NCI-H1417 (cell line): ENCODE results near the gene ANK2.

Experiments
- DNase-seq, 3 experiments: peaks; one replicate each; lab custom pipeline; 2025; lab: John Stamatoyannopoulos, UW

The ANK2 gene

GRCh38 chr4:113335746-113336145 lies 286.3 kb downstream of the ANK2 start:
- DNase-seq: no peak

- DNase-seq: no peak
Measured at GRCh38 chr4:113336556-113336955, 287.1 kb downstream of the ANK2 start.

- no peak for DNase-seq
Measured at GRCh38 chr4:113339430-113339813, 290.0 kb downstream of the ANK2 start.

- DNase-seq: peak in 1 of 3 experiments; percentile 67
Measured at GRCh38 chr4:113344100-113344499, 294.6 kb downstream of the ANK2 start.

GRCh38 chr4:113347245-113347644 lies 297.8 kb downstream of the ANK2 start:
- no peak for DNase-seq

- no peak for DNase-seq
Measured at GRCh38 chr4:113349430-113349829, 300.0 kb downstream of the ANK2 start.

GRCh38 chr4:113350576-113350975 lies 301.1 kb downstream of the ANK2 start:
- DNase-seq: no peak

GRCh38 chr4:113355550-113356371 lies 306.3 kb downstream of the ANK2 start:
- no peak for DNase-seq

GRCh38 chr4:113356453-113356852 lies 307.0 kb downstream of the ANK2 start:
- DNase-seq: no peak

GRCh38 chr4:113358784-113359183 lies 309.3 kb downstream of the ANK2 start:
- no peak for DNase-seq

- DNase-seq: no peak
Measured at GRCh38 chr4:113365377-113365776, 315.9 kb downstream of the ANK2 start.

GRCh38 chr4:113368056-113368455 lies 318.6 kb downstream of the ANK2 start:
- no peak for DNase-seq

GRCh38 chr4:113371111-113371510 lies 321.7 kb downstream of the ANK2 start:
- DNase-seq: no peak

GRCh38 chr4:113375964-113376666 lies 326.7 kb downstream of the ANK2 start:
- DNase-seq: peak in 1 of 3 experiments; percentile 20

- DNase-seq: no peak
Measured at GRCh38 chr4:113378836-113379235, 329.4 kb downstream of the ANK2 start.

GRCh38 chr4:113382704-113383103 lies 333.3 kb downstream of the ANK2 start:
- no peak for DNase-seq

- DNase-seq: no peak
Measured at GRCh38 chr4:113383111-113383785, 333.8 kb downstream of the ANK2 start.

- no peak for DNase-seq
Measured at GRCh38 chr4:113384600-113384999, 335.1 kb downstream of the ANK2 start.

GRCh38 chr4:113385281-113385899 lies 335.9 kb downstream of the ANK2 start:
- DNase-seq: no peak

- no peak for DNase-seq
Measured at GRCh38 chr4:113389160-113389559, 339.7 kb downstream of the ANK2 start.

GRCh38 chr4:113390850-113391249 lies 341.4 kb downstream of the ANK2 start:
- no peak for DNase-seq

GRCh38 chr4:113394108-113394729 lies 344.8 kb downstream of the ANK2 start:
- no peak for DNase-seq
